ENCODE data around the gene FRRS1. TPM values are rescaled to one million over a fixed set of nuclear protein-coding genes. Genes with fewer than 3 reads are reported as not detected.
"Not testable (repeated sequence)": the region's sequence is repeated elsewhere in the genome, so short reads cannot be mapped to it uniquely, and the experiment has no call there.

The FRRS1 gene
- total and polyA plus RNA-seq, 12 donors: 0.81 to 26.8 (median 16.5) TPM

GRCh38 chr1:99808391-99809115, 42.1 kb upstream of the FRRS1 start:
- intact Hi-C loops (cut with DNase I): loop anchor here (5.0 to 10.0 kb wide), 4 partner anchors 654 to 1066 kb away; no protein-coding TSS in a partner anchor
- no peak for TF ChIP-seq POLR2A (IDR thresholded peaks at IDR 0.05)
- TF ChIP-seq CTCF (IDR thresholded peaks at IDR 0.05): peak; percentile 46 to 87 (median 75)
- WGBS, 4 donors: 9 to 16% (median 12%) methylated on average over 7 of the region's 7 CpGs

GRCh38 chr1:99806882-99807281, 40.4 kb upstream of the FRRS1 start:
- intact Hi-C loops (cut with DNase I): loop anchor here (5.0 to 10.0 kb wide), 4 partner anchors 655 to 1068 kb away; no protein-coding TSS in a partner anchor
- H3K4me3 ChIP-seq: no peak overlapping the region
- WGBS, 4 donors: 72 to 89% (median 76%) methylated on average over 2 of the region's 2 CpGs
- H3K36me3 ChIP-seq (replicated peaks in 1 of 2): no peaks in the 10 kb centered on the region
- no peaks in the 10 kb centered on the region for H3K4me1 ChIP-seq (replicated peaks in 1 of 2)
- no peak for TF ChIP-seq POLR2A (IDR thresholded peaks at IDR 0.05)
- no peak for TF ChIP-seq CTCF (IDR thresholded peaks at IDR 0.05)
- H3K27me3 ChIP-seq: no peaks in the 10 kb centered on the region
- H3K27ac ChIP-seq: no peak overlapping the region
- DNase-seq: no peak
- H3K9me3 ChIP-seq (replicated peaks in 1 of 3): no peaks in the 10 kb centered on the region

More at GRCh38 chr1:99808391-99809115, 42.1 kb upstream of the FRRS1 start:
- Histone ChIP-seq H3K27me3 (no peaks in the 10 kb centered on the region), H3K4me1 (replicated peaks in 1 of 2) (no peaks in the 10 kb centered on the region), H3K27ac (no peak overlapping the region), H3K9me3 (replicated peaks in 1 of 3) (no peaks in the 10 kb centered on the region), H3K36me3 (replicated peaks in 1 of 2) (no peaks in the 10 kb centered on the region), H3K4me3 (no peak overlapping the region)
- peak in 5 of 7 donors; percentile 29 to 60 (median 50) for DNase-seq

DNA sequence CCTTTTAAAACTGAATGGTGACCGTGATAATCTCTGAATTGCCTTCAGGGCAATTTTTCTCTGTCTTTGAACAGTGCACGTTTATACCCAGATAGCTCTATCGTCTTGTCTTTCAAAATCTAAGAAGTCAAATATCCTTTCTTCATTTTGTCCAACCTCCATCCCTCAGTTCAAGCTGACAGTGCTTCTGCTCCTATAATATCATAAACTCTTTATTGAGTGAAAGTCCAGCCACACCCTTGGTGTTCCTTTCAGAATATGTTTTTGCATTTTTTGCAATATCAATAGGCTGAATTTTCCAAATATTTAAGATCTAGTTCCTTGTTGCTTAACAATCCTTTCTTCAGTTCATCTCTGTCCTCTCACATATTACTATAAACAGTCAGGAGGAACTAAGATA, 35.1 kb upstream of the FRRS1 start:
- intact Hi-C loops (cut with DNase I): loop anchor here (10.0 kb wide), 3 partner anchors 663 to 1073 kb away; no protein-coding TSS in a partner anchor
- H3K36me3 ChIP-seq (replicated peaks in 1 of 2): no peaks in the 10 kb centered on the region
- 74 to 88% (median 80%) methylated on average over 3 of the region's 3 CpGs for WGBS, 4 donors

DNA sequence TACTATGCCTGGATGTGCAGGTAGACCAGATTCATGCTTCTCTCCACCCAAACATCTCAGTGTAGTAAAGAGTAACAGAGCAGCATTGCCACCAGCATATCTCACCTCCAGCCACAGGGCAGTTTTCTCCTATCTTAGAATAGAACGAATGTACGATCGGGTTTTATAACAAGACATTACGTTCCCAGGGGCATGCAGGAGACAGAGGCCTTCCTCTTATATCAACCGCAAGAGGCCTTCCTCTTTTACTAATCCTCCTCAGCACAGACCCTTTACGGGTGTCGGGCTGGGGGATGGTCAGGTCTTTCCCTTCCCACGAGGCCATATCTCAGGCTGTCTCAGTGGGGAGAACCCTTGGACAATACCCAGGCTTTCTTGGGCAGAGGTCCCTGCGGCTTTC, 27.4 kb upstream of the FRRS1 start:
- H3K36me3 ChIP-seq (replicated peaks in 1 of 2); H3K4me3 ChIP-seq; H3K27me3 ChIP-seq; H3K27ac ChIP-seq; intact Hi-C loops (cut with DNase I); DNase-seq; H3K9me3 ChIP-seq (replicated peaks in 1 of 3); H3K4me1 ChIP-seq (replicated peaks in 1 of 2): not testable (repeated sequence)
- 71 to 79% (median 77%) methylated on average over 9 of the region's 9 CpGs for WGBS, 4 donors

More for the DNA sequence above, 35.1 kb upstream of the FRRS1 start:
- DNase-seq: no peak
- TF ChIP-seq POLR2A (IDR thresholded peaks at IDR 0.05) (no peak), CTCF (IDR thresholded peaks at IDR 0.05) (no peak)
- no peak overlapping the region for H3K27ac ChIP-seq
- no peaks in the 10 kb centered on the region for H3K9me3 ChIP-seq (replicated peaks in 1 of 3)
- H3K4me1 ChIP-seq (replicated peaks in 1 of 2): no peaks in the 10 kb centered on the region
- no peaks in the 10 kb centered on the region for H3K27me3 ChIP-seq
- H3K4me3 ChIP-seq: no peak overlapping the region

DNA sequence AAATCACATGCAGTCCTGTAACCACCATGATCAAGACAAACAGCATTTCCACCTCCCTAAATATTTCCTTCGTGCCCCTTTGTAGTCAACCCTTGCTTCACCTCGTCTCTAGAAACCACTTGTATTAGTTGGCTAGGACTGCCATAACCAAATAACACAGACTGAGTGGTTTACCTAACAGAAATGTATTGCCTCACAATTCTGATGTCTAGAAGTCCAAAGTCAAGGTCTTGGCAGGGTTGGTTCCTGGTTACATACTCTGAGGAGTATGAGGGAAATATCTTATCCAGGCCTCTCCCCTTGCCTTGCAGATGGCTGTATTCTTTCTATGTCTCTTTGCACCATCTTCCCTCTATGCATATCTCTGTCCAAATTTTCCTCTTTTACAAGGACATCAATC, 23.3 kb upstream of the FRRS1 start:
- Histone ChIP-seq H3K36me3 (replicated peaks in 1 of 2) (no peaks in the 10 kb centered on the region), H3K9me3 (replicated peaks in 1 of 3) (no peaks in the 10 kb centered on the region), H3K4me1 (replicated peaks in 1 of 2) (no peaks in the 10 kb centered on the region), H3K4me3 (no peak overlapping the region), H3K27me3 (no peaks in the 10 kb centered on the region), H3K27ac (no peak overlapping the region)
- DNase-seq: no peak
- intact Hi-C loops (cut with DNase I): no loop called here
- no peak for TF ChIP-seq CTCF (IDR thresholded peaks at IDR 0.05)
- TF ChIP-seq POLR2A (IDR thresholded peaks at IDR 0.05): no peak
- WGBS, 4 donors: 66 to 86% (median 73%) methylated on average over 2 of the region's 2 CpGs

Data from adrenal gland (tissue), 12 donors.